GM12878 (cell line): ENCODE measurements around the gene LTB4R2. TPM values are rescaled to one million over a fixed set of nuclear protein-coding genes. Genes with fewer than 3 reads are reported as not detected.
A peak's percentile ranks its signal among the peaks of the same experiment; 100 is the strongest.

Source experiments
- BACH1 ChIP-seq: fragments of 450-650 bp; IDR thresholded peaks from 2 replicates; pipeline ENCODE4 v1.6.1; 2017; ENCODE audit warnings: mild to moderate bottlenecking, borderline replicate concordance
- CHD4 ChIP-seq: fragments of 200-600 bp; sonication (generic); IDR thresholded peaks from 2 replicates; pipeline ENCODE4 v1.6.1; 2016; ENCODE audit warnings: mild to moderate bottlenecking
- CREM ChIP-seq: IDR thresholded peaks from 2 replicates; pipeline ENCODE4 v1.6.1; 2014; ENCODE audit warnings: antibody characterized with exemption, low read depth
- CTCF ChIP-seq, 3 experiments: IDR thresholded peaks in 2 of 3; conservative IDR thresholded peaks in 1 of 3; 2 replicates each; pipeline ENCODE4 v1.5.1; 2011; ENCODE audit warnings: low read depth in 3 of 3, low read length in 3 of 3, mild to moderate bottlenecking in 3 of 3, control low read depth in 2 of 3, moderate library complexity in 2 of 3, inconsistent platforms in 1 of 3, mixed read lengths in 1 of 3; ENCODE audit not compliant: control insufficient read depth in 2 of 3, insufficient read depth in 1 of 3; ENCODE audit errors: extremely low read depth in 1 of 3
- DPF2 ChIP-seq: fragments of 450-650 bp; IDR thresholded peaks from 2 replicates; pipeline ENCODE4 v1.6.1; 2017; ENCODE audit warnings: mild to moderate bottlenecking
- ETV6 ChIP-seq, 2 experiments: fragments of 450-650 bp in 1 of 2; IDR thresholded peaks in 1 of 2; conservative IDR thresholded peaks in 1 of 2; 2 replicates each; pipeline ENCODE4 v1.6.1; 2014; ENCODE audit warnings: antibody characterized with exemption in 1 of 2, borderline replicate concordance in 1 of 2, low read depth in 1 of 2, mild to moderate bottlenecking in 1 of 2, moderate library complexity in 1 of 2
- IKZF1 ChIP-seq: fragments of 450-650 bp; conservative IDR thresholded peaks from 2 replicates; pipeline ENCODE4 v1.6.1; 2017; ENCODE audit warnings: antibody characterized with exemption, mild to moderate bottlenecking
- MEF2B ChIP-seq: fragments of 450-650 bp; IDR thresholded peaks from 2 replicates; pipeline ENCODE4 v1.6.1; 2018; ENCODE audit warnings: mild to moderate bottlenecking, moderate library complexity; ENCODE audit not compliant: partially characterized antibody, poor library complexity, severe bottlenecking
- NBN ChIP-seq: fragments of 450-650 bp; IDR thresholded peaks from 2 replicates; pipeline ENCODE4 v1.6.1; 2016
- NFYA ChIP-seq: IDR thresholded peaks from 2 replicates; pipeline ENCODE4 v1.6.1; 2011; ENCODE audit warnings: low read depth, mild to moderate bottlenecking, low read length, improper control_type of control experiment, borderline replicate concordance
- PKNOX1 ChIP-seq: fragments of 450-650 bp; IDR thresholded peaks from 2 replicates; pipeline ENCODE4 v1.6.1; 2016; ENCODE audit warnings: mild to moderate bottlenecking
- POLR2AphosphoS2 ChIP-seq: IDR thresholded peaks from 2 replicates; pipeline ENCODE4 v1.6.1; 2011; ENCODE audit warnings: low read depth, mild to moderate bottlenecking, low read length, improper control_type of control experiment, moderate library complexity
- RCOR1 ChIP-seq: conservative IDR thresholded peaks from 2 replicates; pipeline ENCODE4 v1.6.1; 2012; ENCODE audit warnings: low read depth, low read length, improper control_type of control experiment
- SIX5 ChIP-seq: IDR thresholded peaks from 2 replicates; pipeline ENCODE4 v1.6.1; 2011; ENCODE audit warnings: mild to moderate bottlenecking, low read depth, low read length, moderate library complexity; ENCODE audit not compliant: severe bottlenecking
- SKIL ChIP-seq: fragments of 450-650 bp; IDR thresholded peaks from 2 replicates; pipeline ENCODE4 v1.6.1; 2017; ENCODE audit warnings: mild to moderate bottlenecking, low read depth, inconsistent platforms; ENCODE audit not compliant: poor library complexity, severe bottlenecking
- SMARCA5 ChIP-seq: fragments of 450-650 bp; IDR thresholded peaks from 2 replicates; pipeline ENCODE4 v1.6.1; 2017; ENCODE audit warnings: mild to moderate bottlenecking
- SPI1 ChIP-seq: IDR thresholded peaks from 2 replicates; pipeline ENCODE4 v1.6.1; 2011; ENCODE audit warnings: low read depth, mild to moderate bottlenecking, low read length, moderate library complexity, borderline replicate concordance; ENCODE audit not compliant: insufficient read depth
- YY1 ChIP-seq: IDR thresholded peaks from 2 replicates; pipeline ENCODE4 v1.6.1; 2011; ENCODE audit warnings: low read depth, mild to moderate bottlenecking, low read length
- ZNF207 ChIP-seq: fragments of 450-650 bp; IDR thresholded peaks from 2 replicates; pipeline ENCODE4 v1.6.1; 2014; ENCODE audit warnings: antibody characterized with exemption, mild to moderate bottlenecking, borderline replicate concordance
- ZSCAN29 ChIP-seq: fragments of 450-650 bp; IDR thresholded peaks from 2 replicates; pipeline ENCODE4 v1.6.1; 2017; ENCODE audit warnings: mild to moderate bottlenecking, moderate library complexity
- polyA plus RNA-seq, 11 experiments: library from polyadenylated mRNA; depleted of rRNA in 4 of 11; unstranded in 6 of 11; stranded (reverse) in 5 of 11; fragments of >200 nt; fragmentation: Nextera tagmentation in 4 of 11; fragmentation: Illumina TruSeq in 1 of 11; extraction: Ambion mirVana in 4 of 11; extraction: Trizol in 1 of 11; gene quantifications; 1 replicate in 1 of 11; 2 replicates in 10 of 11; pipeline versions ENCODE4 v1.2.1 to v1.2.3, GENCODE V29; 2011 to 2016; ENCODE audit warnings: inconsistent platforms in 2 of 11, missing spikeins in 2 of 11, low read depth in 1 of 11
- total RNA-seq, 4 experiments: library from RNA; depleted of rRNA in 3 of 4; stranded (reverse); fragments of >200 nt in 3 of 4; fragmentation: Illumina TruSeq in 1 of 4; extraction: Trizol in 1 of 4; gene quantifications; 2 replicates each; pipeline versions ENCODE4 v1.2.1 to v1.2.3, GENCODE V29; 2013 to 2021
- TF ChIP-seq, protein P1 (sequence below): fragments of 450-650 bp; IDR thresholded peaks from 2 replicates; pipeline ENCODE4 v1.6.1; 2017; ENCODE audit warnings: antibody characterized with exemption, mild to moderate bottlenecking, moderate library complexity
- TF ChIP-seq, protein P2 (sequence below): IDR thresholded peaks from 2 replicates; pipeline ENCODE4 v1.6.1; 2012; ENCODE audit warnings: low read depth, low read length, improper control_type of control experiment

LTB4R2 gene
- total and polyA plus RNA-seq, 10 of the 15 experiments (the other 5 are each of a cell fraction or from before 2014, with no cell fraction given): 0.06 to 16.0 (median 2.6) TPM

GRCh38 chr14:24271134-24271833 is 38.7 kb upstream of the LTB4R2 start, which contains the start of gene RABGGTA (continued):
- TF ChIP-seq SKIL (no peak), CTCF (IDR thresholded peaks at IDR 0.05 in 2 of 3, conservative IDR thresholded peaks at IDR 0.05 in 1 of 3; ENCODE audit: control insufficient read depth in 2 of 3, extremely low read depth in 1 of 3, insufficient read depth in 1 of 3, low read depth in 3 of 3, low read length in 3 of 3) (peak; percentile 84 to 93 (median 86); a peak in 5 of 6 replicates), PKNOX1 (peak; percentile 98), SPI1 (no peak), NFYA (no peak), SIX5 (peak; percentile 41), CREM (peak; percentile 86), DPF2 (peak; percentile 95), ZSCAN29 (peak; percentile 54; the same call in 1 of the 2 replicates), NBN (peak; percentile 93), IKZF1 (peak; percentile 95), SMARCA5 (peak; percentile 98), MEF2B (peak; percentile 51), BACH1 (peak; percentile 78), POLR2AphosphoS2 (peak; percentile 61; the same call in 1 of the 2 replicates), CHD4 (no peak), RCOR1 (peak; percentile 92), ETV6 (conservative IDR thresholded peaks at IDR 0.05 in 1 of 2, IDR thresholded peaks at IDR 0.05 in 1 of 2; ENCODE audit: borderline replicate concordance in 1 of 2, low read depth in 1 of 2) (peak; percentile 39 to 59; a peak in 1 of 4 replicates), ZNF207 (peak; percentile 97; the same call in 1 of the 2 replicates), YY1 (peak; percentile 87)
- TF ChIP-seq, protein P1, sequence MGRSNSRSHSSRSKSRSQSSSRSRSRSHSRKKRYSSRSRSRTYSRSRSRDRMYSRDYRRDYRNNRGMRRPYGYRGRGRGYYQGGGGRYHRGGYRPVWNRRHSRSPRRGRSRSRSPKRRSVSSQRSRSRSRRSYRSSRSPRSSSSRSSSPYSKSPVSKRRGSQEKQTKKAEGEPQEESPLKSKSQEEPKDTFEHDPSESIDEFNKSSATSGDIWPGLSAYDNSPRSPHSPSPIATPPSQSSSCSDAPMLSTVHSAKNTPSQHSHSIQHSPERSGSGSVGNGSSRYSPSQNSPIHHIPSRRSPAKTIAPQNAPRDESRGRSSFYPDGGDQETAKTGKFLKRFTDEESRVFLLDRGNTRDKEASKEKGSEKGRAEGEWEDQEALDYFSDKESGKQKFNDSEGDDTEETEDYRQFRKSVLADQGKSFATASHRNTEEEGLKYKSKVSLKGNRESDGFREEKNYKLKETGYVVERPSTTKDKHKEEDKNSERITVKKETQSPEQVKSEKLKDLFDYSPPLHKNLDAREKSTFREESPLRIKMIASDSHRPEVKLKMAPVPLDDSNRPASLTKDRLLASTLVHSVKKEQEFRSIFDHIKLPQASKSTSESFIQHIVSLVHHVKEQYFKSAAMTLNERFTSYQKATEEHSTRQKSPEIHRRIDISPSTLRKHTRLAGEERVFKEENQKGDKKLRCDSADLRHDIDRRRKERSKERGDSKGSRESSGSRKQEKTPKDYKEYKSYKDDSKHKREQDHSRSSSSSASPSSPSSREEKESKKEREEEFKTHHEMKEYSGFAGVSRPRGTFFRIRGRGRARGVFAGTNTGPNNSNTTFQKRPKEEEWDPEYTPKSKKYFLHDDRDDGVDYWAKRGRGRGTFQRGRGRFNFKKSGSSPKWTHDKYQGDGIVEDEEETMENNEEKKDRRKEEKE: 0 out of 2 replicates have a peak, but pooled peaks have one; percentile 28
- TF ChIP-seq, protein P2, sequence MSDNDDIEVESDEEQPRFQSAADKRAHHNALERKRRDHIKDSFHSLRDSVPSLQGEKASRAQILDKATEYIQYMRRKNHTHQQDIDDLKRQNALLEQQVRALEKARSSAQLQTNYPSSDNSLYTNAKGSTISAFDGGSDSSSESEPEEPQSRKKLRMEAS: peak; percentile 82
